ENCODE results near the gene SOCS2. TPM values are rescaled to one million over a fixed set of nuclear protein-coding genes. Genes with fewer than 3 reads are reported as not detected.

Gene SOCS2
- total RNA-seq, 1 donor from 2014 or later: 19.5 TPM

GRCh38 chr12:93578221-93578620, 5.7 kb downstream of the SOCS2 start:
- Mint-ChIP-seq H3K4me1 (ENCODE audit: unreplicated experiment) (peaks cover 14% of the 10 kb centered on the region), H3K4me3 (ENCODE audit: unreplicated experiment) (no peak overlapping the region), H3K27me3 (ENCODE audit: unreplicated experiment) (peaks cover 6% of the 10 kb centered on the region), H3K36me3 (ENCODE audit: low read depth, unreplicated experiment) (peaks cover 4% of the 10 kb centered on the region), H3K9me3 (ENCODE audit: unreplicated experiment) (no peaks in the 10 kb centered on the region), H3K27ac (ENCODE audit: unreplicated experiment) (no peak overlapping the region)
- no peak for TF ChIP-seq CTCF (IDR thresholded peaks at IDR 0.05; ENCODE audit: unreplicated experiment)
- DNase-seq (ENCODE audit: low spot score): no peak

GRCh38 chr12:93580682-93581081, 8.2 kb downstream of the SOCS2 start:
- TF ChIP-seq CTCF (IDR thresholded peaks at IDR 0.05; ENCODE audit: unreplicated experiment): no peak
- peaks cover 4% of the 10 kb centered on the region for H3K36me3 Mint-ChIP-seq (ENCODE audit: low read depth, unreplicated experiment)
- H3K9me3 Mint-ChIP-seq (ENCODE audit: unreplicated experiment): no peaks in the 10 kb centered on the region
- H3K4me3 Mint-ChIP-seq (ENCODE audit: unreplicated experiment): no peak overlapping the region
- peaks cover 2% of the 10 kb centered on the region for H3K27me3 Mint-ChIP-seq (ENCODE audit: unreplicated experiment)
- H3K27ac Mint-ChIP-seq (ENCODE audit: unreplicated experiment): no peak overlapping the region
- no peak for DNase-seq (ENCODE audit: low spot score)
- H3K4me1 Mint-ChIP-seq (ENCODE audit: unreplicated experiment): peaks cover 8% of the 10 kb centered on the region

- Mint-ChIP-seq H3K27ac (ENCODE audit: unreplicated experiment) (no peak overlapping the region), H3K9me3 (ENCODE audit: unreplicated experiment) (no peaks in the 10 kb centered on the region), H3K36me3 (ENCODE audit: low read depth, unreplicated experiment) (peaks cover 4% of the 10 kb centered on the region), H3K27me3 (ENCODE audit: unreplicated experiment) (peaks cover 2% of the 10 kb centered on the region), H3K4me3 (ENCODE audit: unreplicated experiment) (no peak overlapping the region), H3K4me1 (ENCODE audit: unreplicated experiment) (peaks cover 8% of the 10 kb centered on the region)
- DNase-seq (ENCODE audit: low spot score): no peak
- TF ChIP-seq CTCF (IDR thresholded peaks at IDR 0.05; ENCODE audit: unreplicated experiment): no peak
These were observed 8.9 kb downstream of the SOCS2 start for GRCh38 chr12:93581370-93581769.

GRCh38 chr12:93582351-93582750, 9.9 kb downstream of the SOCS2 start:
- H3K36me3 Mint-ChIP-seq (ENCODE audit: low read depth, unreplicated experiment): peaks cover 4% of the 10 kb centered on the region
- peaks cover 1% of the 10 kb centered on the region for H3K27me3 Mint-ChIP-seq (ENCODE audit: unreplicated experiment)
- peaks cover 8% of the 10 kb centered on the region for H3K4me1 Mint-ChIP-seq (ENCODE audit: unreplicated experiment)
- H3K27ac Mint-ChIP-seq (ENCODE audit: unreplicated experiment): no peak overlapping the region
- TF ChIP-seq CTCF (IDR thresholded peaks at IDR 0.05; ENCODE audit: unreplicated experiment): no peak
- no peak for DNase-seq (ENCODE audit: low spot score)
- no peaks in the 10 kb centered on the region for H3K9me3 Mint-ChIP-seq (ENCODE audit: unreplicated experiment)
- H3K4me3 Mint-ChIP-seq (ENCODE audit: unreplicated experiment): no peak overlapping the region

- Mint-ChIP-seq H3K27me3 (ENCODE audit: unreplicated experiment) (no peaks in the 10 kb centered on the region), H3K9me3 (ENCODE audit: unreplicated experiment) (no peaks in the 10 kb centered on the region), H3K4me1 (ENCODE audit: unreplicated experiment) (peaks cover 8% of the 10 kb centered on the region), H3K36me3 (ENCODE audit: low read depth, unreplicated experiment) (peaks cover 4% of the 10 kb centered on the region), H3K27ac (ENCODE audit: unreplicated experiment) (no peak overlapping the region), H3K4me3 (ENCODE audit: unreplicated experiment) (no peak overlapping the region)
- no peak for TF ChIP-seq CTCF (IDR thresholded peaks at IDR 0.05; ENCODE audit: unreplicated experiment)
- no peak for DNase-seq (ENCODE audit: low spot score)
These were observed 11.3 kb downstream of the SOCS2 start for GRCh38 chr12:93583627-93584392.

All from endothelial cell (in vitro differentiated cells).